ENCODE data around the gene UNC13B. TPM values are rescaled to one million over a fixed set of nuclear protein-coding genes. Genes with fewer than 3 reads are reported as not detected.

Gene UNC13B
- total RNA-seq, 1 experiment from 2014 or later: 17.6 TPM

GRCh38 chr9:35353731-35354365 lies 192.0 kb downstream of the UNC13B start:
- Histone ChIP-seq H3K4me2 (ENCODE audit: low read length) (no peak overlapping the region), H3K79me2 (ENCODE audit: insufficient read depth, low read length) (no peaks in the 10 kb centered on the region), H3K9me2 (ENCODE audit: insufficient read depth) (no peaks in the 10 kb centered on the region), H3K27me3 (ENCODE audit: insufficient read depth, low read length) (no peaks in the 10 kb centered on the region), H4K20me1 (ENCODE audit: insufficient read depth) (no peaks in the 10 kb centered on the region), H3K27ac (ENCODE audit: low read depth, low read length) (no peak overlapping the region), H2AFZ (ENCODE audit: low read depth, low read length, poor library complexity, severe bottlenecking) (no peak overlapping the region), H3K4me3 (replicated peaks in 1 of 2; ENCODE audit: low read depth in 1 of 2, low read length in 2 of 2) (no peak overlapping the region), H3K36me3 (ENCODE audit: control insufficient read depth in 1 of 2, insufficient read depth in 2 of 2, low read length in 2 of 2) (no peaks in the 10 kb centered on the region), H3K4me1 (ENCODE audit: control insufficient read depth in 1 of 2, insufficient read depth in 2 of 2, low read length in 2 of 2) (no peaks in the 10 kb centered on the region), H3K9me3 (ENCODE audit: control insufficient read depth in 1 of 2, insufficient read depth in 1 of 2, low read depth in 1 of 2, low read length in 2 of 2) (no peaks in the 10 kb centered on the region), H3K9ac (ENCODE audit: low read length) (no peak overlapping the region)
- no peak for TF ChIP-seq POLR2A (IDR thresholded peaks at IDR 0.05; ENCODE audit: borderline replicate concordance, extremely low read depth, insufficient read depth, insufficient read length)
- TF ChIP-seq JUND (IDR thresholded peaks at IDR 0.05): no peak
- TF ChIP-seq EZH2 (IDR thresholded peaks at IDR 0.05): no peak
- TF ChIP-seq CEBPB (IDR thresholded peaks at IDR 0.05; ENCODE audit: low read depth): no peak
- no peak for TF ChIP-seq MAX (IDR thresholded peaks at IDR 0.05)
- no peak for TF ChIP-seq SRF (IDR thresholded peaks at IDR 0.05; ENCODE audit: low read depth)
- no peak for TF ChIP-seq ZBTB33 (IDR thresholded peaks at IDR 0.05; ENCODE audit: extremely low read depth, insufficient replicate concordance, low read length)
- TF ChIP-seq CBX3 (IDR thresholded peaks at IDR 0.05; ENCODE audit: low read depth): no peak
- no peak for TF ChIP-seq CTCF (IDR thresholded peaks at IDR 0.05 in 2 of 3, conservative IDR thresholded peaks at IDR 0.05 in 1 of 3; ENCODE audit: borderline replicate concordance in 1 of 3, insufficient read depth in 1 of 3, low read depth in 2 of 3, low read length in 2 of 3)
- TF ChIP-seq SP1 (IDR thresholded peaks at IDR 0.05; ENCODE audit: low read depth): no peak
- DNase-seq (ENCODE audit: low read depth, low spot score): no peak
- POLR2A ChIA-PET: no interaction called here
- CTCF ChIA-PET: no interaction called here
- ATAC-seq: no peak
- intact Hi-C loops (cut with micrococcal nuclease): no loop called here
- RAD21 ChIA-PET (ENCODE audit: low non-redundant PET in 1 of 2, low total read pairs in 2 of 2, uncharacterized antibody in 2 of 2, unreplicated experiment in 2 of 2): no interaction called here
- no TSS peak for BruUV-seq (replicated peaks)
